H9 (cell line): ENCODE data around the gene RAD50. TPM values are rescaled to one million over a fixed set of nuclear protein-coding genes. Genes with fewer than 3 reads are reported as not detected.

ENCODE experiments used
- DNase-seq: peaks from one replicate; pipeline ENCODE4 v3.0.0-alpha.2; 2017
- H2AFZ ChIP-seq: one replicate; pipeline ENCODE4 v1.6.1; 2013; ENCODE audit warnings: mild to moderate bottlenecking, low read length, control low read depth, moderate library complexity
- H2AK5ac ChIP-seq: 2 replicates; pipeline ENCODE4 v1.6.1; 2013; ENCODE audit warnings: low read length, control low read depth, mixed read lengths; ENCODE audit not compliant: insufficient read length
- H2BK120ac ChIP-seq: one replicate; pipeline ENCODE4 v1.6.1; 2013; ENCODE audit warnings: low read depth, mild to moderate bottlenecking, low read length, control low read depth, inconsistent platforms; ENCODE audit not compliant: poor library complexity, severe bottlenecking
- H2BK12ac ChIP-seq: 2 replicates; pipeline ENCODE4 v1.6.1; 2013; ENCODE audit warnings: low read length, control low read depth, mixed read lengths, low read depth; ENCODE audit not compliant: insufficient read length
- H2BK15ac ChIP-seq: 2 replicates; pipeline ENCODE4 v1.6.1; 2013; ENCODE audit warnings: low read depth, low read length, control low read depth
- H2BK20ac ChIP-seq: one replicate; pipeline ENCODE4 v1.6.1; 2013; ENCODE audit warnings: low read depth, mild to moderate bottlenecking, low read length, control low read depth, inconsistent platforms; ENCODE audit not compliant: poor library complexity, severe bottlenecking
- H2BK5ac ChIP-seq: 2 replicates; pipeline ENCODE4 v1.6.1; 2013; ENCODE audit warnings: low read length, control low read depth, mixed read lengths; ENCODE audit not compliant: insufficient read length
- H3K14ac ChIP-seq: 2 replicates; pipeline ENCODE4 v1.6.1; 2013; ENCODE audit warnings: low read length, control low read depth; ENCODE audit not compliant: insufficient read depth
- H3K18ac ChIP-seq: 2 replicates; pipeline ENCODE4 v1.6.1; 2013; ENCODE audit warnings: low read depth, mild to moderate bottlenecking, mixed read lengths, low read length, control low read depth; ENCODE audit not compliant: insufficient read length
- H3K23ac ChIP-seq: 2 replicates; pipeline ENCODE4 v1.6.1; 2013; ENCODE audit warnings: low read length, control low read depth, mixed read lengths, low read depth; ENCODE audit not compliant: insufficient read length
- H3K23me2 ChIP-seq: 2 replicates; pipeline ENCODE4 v1.6.1; 2013; ENCODE audit warnings: low read depth, mild to moderate bottlenecking, mixed read lengths, low read length, control low read depth; ENCODE audit not compliant: insufficient read length, poor library complexity, severe bottlenecking
- H3K27ac ChIP-seq: 2 replicates; pipeline ENCODE4 v1.5.1; 2013; ENCODE audit warnings: low read length, control low read depth, mixed read lengths, low read depth; ENCODE audit not compliant: insufficient read length
- H3K27me3 ChIP-seq: 2 replicates; pipeline ENCODE4 v1.6.1; 2013; ENCODE audit warnings: low read length, control low read depth, inconsistent platforms; ENCODE audit not compliant: insufficient read depth
- H3K4ac ChIP-seq: 2 replicates; pipeline ENCODE4 v1.6.1; 2013; ENCODE audit warnings: low read depth, mild to moderate bottlenecking, control low read depth, inconsistent platforms, low read length, moderate library complexity
- H3K4me1 ChIP-seq: 2 replicates; pipeline ENCODE4 v1.6.1; 2013; ENCODE audit warnings: low read length, control low read depth, inconsistent platforms; ENCODE audit not compliant: insufficient read depth
- H3K4me2 ChIP-seq: 2 replicates; pipeline ENCODE4 v1.6.1; 2013; ENCODE audit warnings: low read length, control low read depth, mixed read lengths; ENCODE audit not compliant: insufficient read length, insufficient read depth
- H3K56ac ChIP-seq: 2 replicates; pipeline ENCODE4 v1.6.1; 2013; ENCODE audit warnings: low read depth, mild to moderate bottlenecking, mixed read lengths, low read length, control low read depth; ENCODE audit not compliant: insufficient read length
- H3K79me1 ChIP-seq: 2 replicates; pipeline ENCODE4 v1.6.1; 2013; ENCODE audit warnings: low read depth, mild to moderate bottlenecking, moderate library complexity, low read length, control low read depth, inconsistent platforms; ENCODE audit not compliant: insufficient read depth, poor library complexity, severe bottlenecking
- H3K79me2 ChIP-seq: 2 replicates; pipeline ENCODE4 v1.6.1; 2013; ENCODE audit warnings: low read length, control low read depth, inconsistent platforms; ENCODE audit not compliant: insufficient read depth
- H3K9ac ChIP-seq: 2 replicates; pipeline ENCODE4 v1.6.1; 2013; ENCODE audit warnings: low read length, control low read depth, mixed read lengths; ENCODE audit not compliant: insufficient read length; ENCODE audit errors: extremely low read depth
- H3K9me3 ChIP-seq: one replicate; pipeline ENCODE4 v1.6.1; 2013; ENCODE audit warnings: low read depth, low read length, inconsistent platforms; ENCODE audit not compliant: control insufficient read depth
- H3T11ph ChIP-seq: one replicate; pipeline ENCODE4 v1.6.1; 2013; ENCODE audit warnings: mild to moderate bottlenecking, low read length, control low read depth, inconsistent platforms
- H4K20me1 ChIP-seq: one replicate; pipeline ENCODE4 v1.6.1; 2013; ENCODE audit not compliant: control insufficient read depth, insufficient read length, insufficient read depth
- H4K5ac ChIP-seq: 2 replicates; pipeline ENCODE4 v1.6.1; 2013; ENCODE audit warnings: low read depth, mild to moderate bottlenecking, mixed read lengths, low read length, control low read depth; ENCODE audit not compliant: insufficient read length
- H4K8ac ChIP-seq: replicated peaks from 2 replicates; pipeline ENCODE4 v1.6.1; 2013; ENCODE audit warnings: low read length, control low read depth, mixed read lengths, low read depth; ENCODE audit not compliant: insufficient read length
- H4K91ac ChIP-seq: 2 replicates; pipeline ENCODE4 v1.6.1; 2013; ENCODE audit warnings: low read depth, mild to moderate bottlenecking, moderate library complexity, mixed read lengths, low read length, control low read depth; ENCODE audit not compliant: insufficient read length
- H3K27ac Mint-ChIP-seq, 3 experiments: 2 replicates in 2 of 3; 3 replicates in 1 of 3; pipeline ENCODE4 v1.8.0; 2020 to 2021; ENCODE audit warnings: mixed read lengths in 3 of 3, mild to moderate bottlenecking in 1 of 3, moderate library complexity in 1 of 3
- H3K27me3 Mint-ChIP-seq: 2 replicates; pipeline ENCODE4 v1.8.0; 2021; ENCODE audit warnings: low read depth, mild to moderate bottlenecking, moderate library complexity, mixed read lengths
- H3K36me3 Mint-ChIP-seq, 3 experiments: 2 replicates in 2 of 3; 3 replicates in 1 of 3; pipeline ENCODE4 v1.8.0; 2020 to 2021; ENCODE audit warnings: low read depth in 3 of 3, mixed read lengths in 3 of 3; ENCODE audit not compliant: insufficient read depth in 1 of 3
- H3K4me1 Mint-ChIP-seq, 2 experiments: 2 replicates each; pipeline ENCODE4 v1.8.0; 2020; ENCODE audit warnings: mixed read lengths in 2 of 2
- H3K4me3 Mint-ChIP-seq, 2 experiments: 2 replicates in 1 of 2; 3 replicates in 1 of 2; pipeline ENCODE4 v1.8.0; 2020 to 2021; ENCODE audit warnings: mild to moderate bottlenecking in 2 of 2, mixed read lengths in 2 of 2, moderate library complexity in 1 of 2
- H3K9me3 Mint-ChIP-seq, 2 experiments: 2 replicates in 1 of 2; 3 replicates in 1 of 2; pipeline ENCODE4 v1.8.0; 2020; ENCODE audit warnings: mild to moderate bottlenecking in 2 of 2, mixed read lengths in 2 of 2, moderate library complexity in 1 of 2
- WGBS: extraction: QIAGEN DNeasy Blood & Tissue Kit; methylation state at CpG from one replicate; pipeline ENCODE4 v1.1.7; 2013; ENCODE audit warnings: missing lambda C conversion rate, low lambda C conversion rate, mixed read lengths; ENCODE audit not compliant: insufficient read length; ENCODE audit errors: extremely low coverage; 5-methylcytosine and 5-hydroxymethylcytosine counted together
- total RNA-seq: library from RNA; stranded (reverse); gene quantifications from 2 replicates; pipeline ENCODE4 v1.2.1, GENCODE V29; 2021
- TF ChIP-seq, protein P1 (sequence below): fragments of 200-600 bp; sonication (generic); conservative IDR thresholded peaks from 3 replicates; pipeline ENCODE4 v1.8.0; 2021; ENCODE audit warnings: antibody characterized with exemption, mild to moderate bottlenecking

The RAD50 gene
- total RNA-seq, 1 experiment from 2014 or later, result 46.1 TPM

GRCh38 chr5:132663771-132664695 is 107.3 kb downstream of the RAD50 start:
- Histone ChIP-seq H3T11ph (no peak overlapping the region), H3K79me1 (no peaks in the 10 kb centered on the region), H2BK12ac (no peak overlapping the region), H2BK15ac (no peak overlapping the region), H2BK5ac (no peak overlapping the region), H4K20me1 (no peaks in the 10 kb centered on the region), H2BK20ac (no peak overlapping the region), H3K27me3 (no peaks in the 10 kb centered on the region), H3K9ac (no peak overlapping the region), H3K23me2 (no peaks in the 10 kb centered on the region), H4K8ac (no peak overlapping the region), H3K4ac (no peak overlapping the region), H2AK5ac (no peak overlapping the region), H4K91ac (no peak overlapping the region), H3K9me3 (no peaks in the 10 kb centered on the region), H2BK120ac (no peak overlapping the region), H3K4me2 (no peak overlapping the region), H3K27ac (no peak overlapping the region), H4K5ac (no peak overlapping the region), H3K79me2 (no peaks in the 10 kb centered on the region), H3K14ac (no peak overlapping the region), H2AFZ (no peak overlapping the region), H3K18ac (no peak overlapping the region), H3K4me1 (no peaks in the 10 kb centered on the region), H3K56ac (no peak overlapping the region), H3K23ac (no peak overlapping the region)
- H3K36me3 Mint-ChIP-seq, result no peaks in the 10 kb centered on the region
- no peak for DNase-seq
- TF ChIP-seq, protein P1, sequence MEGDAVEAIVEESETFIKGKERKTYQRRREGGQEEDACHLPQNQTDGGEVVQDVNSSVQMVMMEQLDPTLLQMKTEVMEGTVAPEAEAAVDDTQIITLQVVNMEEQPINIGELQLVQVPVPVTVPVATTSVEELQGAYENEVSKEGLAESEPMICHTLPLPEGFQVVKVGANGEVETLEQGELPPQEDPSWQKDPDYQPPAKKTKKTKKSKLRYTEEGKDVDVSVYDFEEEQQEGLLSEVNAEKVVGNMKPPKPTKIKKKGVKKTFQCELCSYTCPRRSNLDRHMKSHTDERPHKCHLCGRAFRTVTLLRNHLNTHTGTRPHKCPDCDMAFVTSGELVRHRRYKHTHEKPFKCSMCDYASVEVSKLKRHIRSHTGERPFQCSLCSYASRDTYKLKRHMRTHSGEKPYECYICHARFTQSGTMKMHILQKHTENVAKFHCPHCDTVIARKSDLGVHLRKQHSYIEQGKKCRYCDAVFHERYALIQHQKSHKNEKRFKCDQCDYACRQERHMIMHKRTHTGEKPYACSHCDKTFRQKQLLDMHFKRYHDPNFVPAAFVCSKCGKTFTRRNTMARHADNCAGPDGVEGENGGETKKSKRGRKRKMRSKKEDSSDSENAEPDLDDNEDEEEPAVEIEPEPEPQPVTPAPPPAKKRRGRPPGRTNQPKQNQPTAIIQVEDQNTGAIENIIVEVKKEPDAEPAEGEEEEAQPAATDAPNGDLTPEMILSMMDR, result no peak
- H3K9me3 Mint-ChIP-seq, result no peaks in the 10 kb centered on the region; a peak in 1 of 5 replicates
- H3K27me3 Mint-ChIP-seq, result peaks cover 3% of the 10 kb centered on the region
- H3K27ac Mint-ChIP-seq, result no peak overlapping the region
- H3K4me3 Mint-ChIP-seq, result no peak overlapping the region
- WGBS, result no CpG with 5 or more reads among the region's 13 CpGs
- peaks cover 17 to 28% of the 10 kb centered on the region in 2 experiments for H3K4me1 Mint-ChIP-seq
